Measurements from ENCODE around the gene EDN2.

Gene EDN2

DNA sequence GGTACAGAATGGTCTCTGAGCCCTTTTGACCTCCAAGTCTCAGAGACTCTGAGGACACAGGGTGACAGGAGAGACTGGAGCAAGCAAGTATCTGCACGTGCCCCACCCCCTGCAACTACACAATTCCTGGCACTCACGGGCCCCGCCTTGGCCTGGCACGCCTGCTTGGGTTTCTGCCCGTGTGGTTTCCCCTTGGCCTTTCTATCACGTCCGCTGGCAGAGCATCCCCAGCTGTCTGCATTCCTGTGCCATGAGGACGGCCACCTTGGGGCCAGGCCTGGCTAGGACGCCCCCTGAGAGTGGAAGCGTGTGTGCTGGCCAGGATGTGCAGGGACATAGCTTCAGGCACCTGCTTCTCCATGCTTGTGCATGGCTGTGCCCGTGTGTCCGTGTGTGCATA is 14.3 kb upstream of the EDN2 start:
- no peak for DNase-seq (ENCODE audit: low read depth in 2 of 2)

DNA sequence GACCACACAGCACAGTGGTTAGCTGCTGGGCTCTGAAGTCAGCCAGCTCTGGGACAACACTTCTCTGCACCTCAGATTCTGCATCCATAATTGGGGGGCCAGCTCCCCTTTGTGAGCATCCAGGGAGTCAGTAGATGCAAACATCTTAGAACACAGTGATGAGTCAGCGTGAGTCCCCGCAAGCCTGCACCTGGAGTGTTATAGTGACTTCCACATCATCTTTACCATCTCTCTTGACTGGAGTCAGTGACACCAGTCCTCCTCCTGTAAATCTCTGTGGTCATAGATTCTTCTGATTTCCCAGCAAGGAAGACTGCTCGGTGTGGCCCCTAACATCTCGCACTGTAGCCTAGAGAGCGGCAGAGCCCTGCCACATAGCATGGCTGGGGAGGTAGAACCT is 13.9 kb upstream of the EDN2 start:
- DNase-seq (ENCODE audit: low read depth in 2 of 2) = no peak

DNA sequence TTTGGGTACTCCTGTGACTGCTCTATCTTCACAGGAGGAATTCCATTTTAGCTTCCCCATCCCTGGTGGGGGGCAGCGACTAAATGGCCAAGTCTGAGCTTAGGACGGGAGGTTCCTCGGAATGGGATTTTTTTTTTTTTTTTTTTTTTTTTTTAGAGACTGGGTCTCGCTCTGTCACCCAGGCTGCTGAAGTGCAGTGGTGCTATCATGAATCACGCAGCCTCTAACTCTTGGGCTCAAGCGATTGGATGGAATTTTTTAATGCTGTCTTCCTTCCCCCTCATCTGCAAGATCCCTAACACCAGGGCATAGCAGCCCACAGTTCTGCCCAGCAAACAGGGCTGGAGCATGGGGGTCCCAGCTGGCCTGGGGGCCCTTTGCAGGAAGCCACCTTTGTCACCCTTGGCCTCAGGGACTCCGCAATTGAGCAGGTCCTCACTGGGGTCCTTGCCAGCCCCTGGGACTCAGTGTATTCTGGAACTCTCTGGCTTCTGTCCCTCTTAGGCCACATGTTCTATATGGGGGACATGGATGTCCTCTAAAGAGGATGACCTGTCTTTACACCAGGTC is 13.1 kb upstream of the EDN2 start:
- no peak for DNase-seq (ENCODE audit: low read depth in 2 of 2)

DNA sequence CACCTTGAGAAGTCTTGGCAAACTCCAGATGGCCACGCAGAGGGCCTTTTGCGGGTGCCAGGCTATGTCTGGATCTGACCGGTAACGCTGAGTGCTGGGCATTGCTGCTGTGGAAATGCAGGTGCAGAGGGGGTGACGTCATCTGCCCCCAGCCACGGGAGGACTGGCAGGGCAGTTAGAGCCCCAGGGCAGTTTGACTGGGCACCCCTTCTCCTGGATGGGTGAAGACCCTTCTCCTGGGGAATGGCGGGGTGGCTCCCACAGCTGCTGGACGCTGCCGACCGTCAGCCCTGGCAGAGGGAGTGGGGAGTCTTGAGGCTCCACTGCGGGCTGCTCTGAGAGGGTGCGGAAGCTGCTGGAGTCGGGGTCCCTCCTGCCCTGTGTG is 12.6 kb upstream of the EDN2 start:
- DNase-seq (ENCODE audit: low read depth in 2 of 2) = no peak

DNA sequence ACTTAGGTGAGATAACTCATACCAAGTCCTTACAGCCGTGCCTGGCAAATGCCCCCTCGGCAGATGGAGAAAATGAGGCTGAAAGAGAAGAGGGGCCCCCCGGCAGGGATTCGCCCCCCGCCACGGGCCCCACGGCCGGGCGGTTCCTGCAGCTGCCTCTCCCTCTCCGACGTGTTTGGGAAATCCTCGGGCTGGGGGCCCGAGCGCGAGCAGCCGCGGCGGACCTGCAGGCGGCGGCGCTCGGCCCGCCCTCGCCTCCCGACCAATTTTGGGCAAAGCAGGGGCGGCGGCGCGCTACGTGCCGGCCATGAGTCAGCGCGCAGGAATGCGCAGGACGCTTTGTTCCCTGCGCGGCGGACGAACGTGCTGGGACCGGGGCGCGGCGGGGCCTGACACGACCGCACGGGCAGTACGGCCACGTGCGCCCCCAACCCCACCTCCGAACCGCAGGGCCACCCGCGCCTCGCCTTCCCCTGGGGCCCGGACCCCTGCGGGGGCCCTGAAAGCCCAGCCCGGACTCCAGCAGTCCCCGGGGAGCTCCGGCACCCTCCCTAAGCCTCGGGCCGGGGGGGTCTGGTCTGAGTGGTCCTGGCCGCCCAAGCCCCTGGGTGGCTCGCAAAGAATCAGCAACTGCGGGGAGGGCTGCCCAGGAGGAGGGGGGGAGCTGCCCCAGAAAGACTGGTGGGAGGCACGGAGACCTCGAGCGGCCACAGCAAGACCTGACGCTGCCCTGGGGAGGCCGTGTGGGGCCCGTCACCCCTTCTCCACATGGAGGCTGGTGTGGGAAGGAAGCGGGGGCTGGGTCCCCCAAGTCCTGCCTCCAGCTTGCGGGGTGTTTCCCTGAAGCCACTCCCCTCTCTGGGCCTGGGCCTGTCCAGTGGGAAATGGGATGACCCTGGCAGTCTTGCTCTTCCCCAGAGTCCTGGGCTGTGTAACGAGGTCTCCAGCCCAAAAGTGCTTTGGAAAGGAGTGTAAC is 11.9 kb upstream of the EDN2 start:
- DNase-seq (ENCODE audit: low read depth in 2 of 2) = peak; percentile 52 to 69

DNA sequence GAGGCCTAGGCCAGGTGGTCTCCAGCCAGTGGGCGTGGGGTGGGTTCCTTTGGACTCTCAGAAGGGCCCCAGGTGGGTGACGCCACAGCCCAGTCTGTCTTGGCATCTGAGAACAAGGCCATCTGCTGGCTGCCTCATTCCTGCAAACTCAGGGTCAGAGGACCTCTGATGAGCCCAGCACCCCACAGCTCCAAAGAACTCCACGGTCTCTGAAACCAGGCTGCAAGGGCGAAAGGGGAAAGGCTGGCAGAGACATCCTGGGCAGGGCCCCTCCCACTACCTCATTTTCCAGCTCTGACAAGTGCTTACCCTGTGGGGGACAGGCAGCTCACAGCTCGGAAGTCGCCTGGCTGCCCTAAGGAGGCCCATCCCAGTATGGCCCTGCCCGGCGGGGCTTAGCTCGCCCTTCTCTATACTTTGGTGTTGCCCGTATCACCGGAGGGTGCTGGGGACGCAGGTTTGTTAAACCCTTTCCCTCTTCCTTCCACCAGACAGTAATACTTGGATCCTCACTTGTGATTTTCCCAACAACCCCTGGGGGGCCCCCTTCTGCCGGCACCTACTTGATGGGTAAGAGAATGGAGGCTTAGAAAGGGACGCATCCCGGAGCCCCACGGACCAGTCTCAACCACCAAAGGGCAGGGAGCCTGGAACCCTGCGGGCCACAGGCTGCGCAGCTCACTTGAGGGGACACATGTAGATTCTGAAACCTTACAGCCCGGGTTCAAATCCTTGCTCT is 10.9 kb upstream of the EDN2 start:
- DNase-seq (ENCODE audit: low read depth in 2 of 2) = no peak

DNA sequence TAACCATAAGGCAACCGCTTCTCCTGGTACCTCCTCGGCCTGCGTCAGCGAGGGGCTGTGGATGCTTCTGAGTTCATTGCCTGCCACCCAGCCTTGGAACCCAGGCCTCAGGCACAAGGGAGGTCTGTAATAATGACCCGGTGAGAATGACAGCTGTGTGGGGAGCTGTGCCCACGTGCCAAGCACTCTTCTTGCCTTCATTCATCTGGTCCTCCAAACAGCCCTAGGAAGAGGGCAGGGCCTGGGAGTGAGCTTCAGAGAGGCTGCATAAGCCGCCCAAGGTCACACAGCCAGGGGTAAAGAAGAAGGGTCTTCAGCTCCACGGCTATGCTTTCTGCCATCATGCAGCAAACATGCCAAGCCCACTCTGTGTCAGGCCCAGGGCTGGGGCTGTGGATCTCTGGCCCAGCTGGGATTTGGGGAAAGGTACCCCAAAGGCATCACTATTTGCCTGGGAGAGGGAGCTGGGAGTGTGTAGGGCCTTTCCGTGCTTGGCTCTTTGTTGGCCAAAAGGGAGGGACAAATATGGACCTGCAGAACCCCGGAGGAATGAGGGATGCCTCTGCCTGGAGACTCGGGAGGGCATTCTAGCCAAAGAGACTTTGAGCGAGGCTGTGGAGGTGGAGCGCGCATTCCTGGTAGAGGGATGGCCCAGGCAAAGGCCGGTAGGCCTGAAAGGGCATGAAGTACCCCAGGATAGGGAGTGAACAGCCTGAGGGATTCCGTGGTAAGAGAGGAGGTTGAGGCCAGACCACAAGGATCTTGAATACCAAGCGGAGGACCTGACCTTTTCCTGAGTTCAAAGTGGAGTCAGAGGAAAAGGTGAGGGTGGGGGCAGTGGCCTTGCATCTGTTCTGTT is 10.1 kb upstream of the EDN2 start:
- no peak for DNase-seq (ENCODE audit: low read depth in 2 of 2)

DNA sequence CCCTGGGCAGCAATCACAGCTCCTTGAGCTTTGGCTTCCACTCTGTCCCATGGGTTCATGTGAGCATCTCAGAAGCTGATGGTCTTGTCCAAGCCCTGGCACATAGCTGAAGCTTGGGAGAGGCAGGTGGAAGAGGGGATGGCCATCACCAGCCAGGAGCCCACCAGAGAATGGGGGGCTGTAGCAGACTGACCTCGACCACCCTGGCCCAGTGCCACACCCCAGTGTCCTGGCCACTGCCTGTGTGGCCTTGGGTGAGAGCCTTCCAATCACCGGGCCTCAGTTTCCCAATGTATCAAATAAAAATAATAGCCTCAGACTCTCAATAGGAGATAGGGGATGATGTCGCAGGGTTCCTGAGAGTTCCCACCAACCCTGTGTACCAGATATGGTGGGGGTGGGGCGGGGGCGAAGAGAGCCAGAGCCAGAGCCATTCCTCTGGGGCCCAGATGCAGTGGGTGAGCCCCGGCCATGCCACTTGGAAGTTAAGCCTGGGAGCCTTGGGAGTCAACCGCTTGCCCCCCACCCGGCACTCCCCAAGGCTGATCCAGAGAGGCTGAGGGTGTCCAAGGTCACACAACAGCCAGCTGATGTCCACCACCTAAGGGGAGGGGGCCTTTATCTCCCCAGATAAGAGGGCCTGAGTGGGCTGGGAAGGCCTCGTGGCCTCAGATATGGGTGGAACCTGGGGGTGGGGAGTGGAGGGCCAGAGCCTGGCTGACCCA is 9.3 kb upstream of the EDN2 start:
- no peak for DNase-seq (ENCODE audit: low read depth in 2 of 2)

DNA sequence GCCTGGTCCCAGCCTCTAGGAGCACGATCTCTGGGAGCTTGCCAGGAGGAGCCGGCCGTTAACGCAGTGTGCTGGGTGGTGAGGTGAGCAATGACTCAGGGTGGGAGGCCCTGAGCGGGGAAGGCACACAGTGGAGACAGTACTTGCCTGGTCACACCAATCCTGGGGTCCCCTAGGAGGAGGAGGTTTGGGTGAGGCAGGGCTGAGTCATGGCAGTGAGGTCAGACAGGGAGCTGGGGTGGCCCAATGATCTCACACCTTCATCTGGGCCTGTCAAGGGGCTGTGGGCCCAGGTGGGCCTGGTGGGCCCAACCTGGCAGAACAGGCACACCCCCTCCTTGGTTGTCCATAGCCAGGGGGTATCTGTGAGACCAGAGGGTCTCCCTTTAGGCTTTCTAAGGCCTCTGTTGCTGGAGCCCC is 8.6 kb upstream of the EDN2 start:
- DNase-seq (ENCODE audit: low read depth in 2 of 2) = no peak

DNA sequence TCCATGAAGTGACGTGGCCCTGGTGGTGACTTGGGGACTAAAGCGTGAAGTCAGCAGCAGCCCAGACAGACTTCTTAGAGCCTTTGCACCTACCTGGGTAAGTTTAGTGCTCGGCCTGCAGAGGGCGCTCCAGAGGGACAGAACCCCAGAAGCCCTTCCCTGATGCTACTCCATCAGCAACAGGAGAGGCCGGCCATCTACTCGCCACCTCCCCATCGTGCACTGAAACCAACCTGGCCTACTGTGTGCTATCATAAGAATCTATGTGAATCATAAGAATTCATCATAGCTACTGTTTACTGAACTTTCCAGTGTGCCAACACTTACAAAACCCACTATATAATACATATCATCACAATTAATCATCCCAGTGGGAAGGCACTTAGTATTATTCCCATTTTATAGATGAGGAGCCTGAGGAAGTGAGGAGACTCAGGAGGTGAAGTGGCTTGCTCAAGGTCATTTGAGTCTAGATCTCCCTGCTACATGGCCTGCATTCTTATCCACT is 7.9 kb upstream of the EDN2 start:
- DNase-seq (ENCODE audit: low read depth in 2 of 2) = peak; percentile 40 to 51

DNA sequence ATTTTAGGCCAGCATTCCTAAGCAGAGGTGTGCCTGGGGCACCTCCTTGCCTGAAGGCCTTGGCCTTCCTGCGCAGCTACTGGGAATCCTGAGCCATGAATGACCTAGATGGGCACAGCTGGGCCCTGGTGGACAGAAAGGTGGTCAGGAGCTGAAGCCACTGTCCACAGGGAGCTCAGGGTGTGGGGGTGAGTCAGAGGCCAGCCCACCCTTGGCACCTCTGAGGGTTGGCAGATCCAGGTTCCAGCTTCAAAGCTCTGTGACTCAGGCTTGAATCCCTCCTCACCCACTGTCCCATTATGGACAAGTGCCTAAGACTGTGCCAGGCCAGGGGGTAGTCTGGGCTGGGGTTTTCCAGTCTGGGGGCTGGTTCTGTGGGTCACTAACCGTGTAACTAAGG is 6.4 kb upstream of the EDN2 start:
- DNase-seq (ENCODE audit: low read depth in 2 of 2) = no peak

DNA sequence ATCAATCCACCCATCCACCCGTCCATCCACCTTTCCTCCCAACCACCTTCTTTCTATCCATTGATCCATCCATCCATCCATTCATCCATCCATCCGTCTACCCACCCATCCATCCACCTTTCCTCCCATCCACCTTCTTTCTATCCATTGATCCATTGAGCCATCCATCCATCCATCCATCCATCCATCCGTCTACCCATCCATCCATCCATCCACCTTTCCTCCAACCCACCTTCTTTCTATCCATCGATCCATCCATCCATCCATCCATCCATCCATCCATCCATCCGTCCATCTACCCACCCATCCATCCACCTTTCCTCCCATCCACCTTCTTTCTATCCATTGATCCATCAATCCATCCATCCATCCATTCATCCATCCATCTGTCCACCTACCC is 5.1 kb upstream of the EDN2 start:
- no peak for DNase-seq (ENCODE audit: low read depth in 2 of 2)

DNA sequence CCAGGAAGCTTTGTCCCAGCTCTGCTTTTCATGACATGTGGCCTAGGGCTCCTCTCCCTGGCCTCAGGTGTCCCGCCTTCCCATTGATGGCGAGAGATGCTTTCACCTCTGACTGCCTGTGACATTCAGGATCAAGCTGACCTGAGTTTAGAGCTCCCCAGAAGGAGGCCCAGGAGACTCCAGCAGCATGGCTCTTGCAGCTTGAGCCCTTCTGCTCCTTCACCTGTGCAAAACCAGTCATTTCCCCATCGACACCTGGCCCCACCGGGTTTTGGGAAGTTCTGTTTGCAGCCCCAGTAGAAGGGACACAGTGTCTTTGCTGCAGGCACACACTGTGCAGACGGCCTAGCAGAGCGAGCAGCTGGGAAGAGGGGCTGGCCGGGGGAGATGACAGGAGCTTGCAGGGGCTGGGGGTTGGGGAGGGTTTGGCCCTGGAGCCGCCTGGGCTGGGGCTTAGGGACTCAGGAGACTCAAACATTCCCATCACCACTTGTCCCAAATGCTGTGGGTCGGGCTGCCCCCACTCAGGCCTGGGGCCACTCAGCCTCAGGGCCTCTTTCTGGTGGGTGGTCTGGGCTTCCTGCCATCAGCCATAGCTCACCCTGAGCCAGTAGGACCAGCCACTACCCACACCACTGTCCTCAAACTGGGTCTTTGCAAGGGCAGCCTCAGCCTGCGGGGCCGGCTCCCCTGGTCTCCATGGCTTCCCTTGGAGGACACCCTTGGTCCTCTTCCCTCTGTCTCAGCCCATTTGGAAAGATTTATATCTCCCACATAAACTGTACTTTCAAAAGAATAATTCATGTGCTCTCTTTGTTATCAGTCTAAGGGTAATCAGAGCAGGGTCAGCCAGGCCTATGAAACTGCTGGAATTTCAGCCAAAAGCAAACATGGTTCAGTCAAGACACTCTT is 3.8 kb upstream of the EDN2 start:
- DNase-seq (ENCODE audit: low read depth in 2 of 2) = no peak

DNA sequence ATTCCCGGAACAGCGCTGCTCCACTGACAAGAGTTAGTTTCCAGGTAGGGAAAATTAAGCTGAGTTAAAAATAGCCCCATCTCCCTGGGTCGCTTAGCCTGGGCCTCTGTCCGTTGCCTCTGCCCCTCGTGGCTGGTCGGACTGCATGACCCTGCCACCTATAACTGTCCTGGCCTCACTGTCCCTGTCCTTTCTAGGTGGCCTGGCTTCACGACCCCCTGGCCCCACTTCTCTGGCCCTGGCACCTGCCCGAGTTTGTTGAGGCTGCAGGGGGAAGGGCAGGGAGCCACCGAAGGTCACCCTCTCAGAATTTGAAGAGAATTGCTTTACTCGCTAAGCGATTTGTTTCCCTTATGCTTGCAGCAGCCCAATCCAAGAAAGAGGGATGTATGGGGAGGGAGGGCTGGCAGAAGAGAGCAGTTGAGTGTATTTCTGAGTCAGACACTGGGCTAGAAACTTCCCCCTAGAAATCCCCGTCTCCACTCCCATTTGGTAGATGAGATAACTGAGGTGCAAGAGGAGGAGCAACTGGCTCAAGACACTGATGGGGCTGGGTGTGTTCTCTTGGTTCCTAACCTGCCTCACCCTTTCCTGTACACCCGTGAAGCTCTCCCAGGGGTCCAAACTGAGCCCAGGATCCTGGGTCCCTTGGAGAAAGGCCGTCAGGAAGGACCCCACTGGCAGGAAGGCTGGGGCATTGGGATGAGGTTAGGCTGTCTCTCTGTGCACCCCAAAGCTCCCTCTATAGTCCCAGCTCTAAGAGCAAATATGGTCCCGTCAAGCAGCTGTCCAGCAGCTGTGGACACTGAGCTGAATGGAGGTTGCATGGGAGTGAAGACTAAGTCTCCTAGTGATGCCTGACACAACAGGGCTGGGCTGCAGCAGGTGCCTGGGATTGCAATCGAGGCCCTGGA is 2.9 kb upstream of the EDN2 start:
- no peak for DNase-seq (ENCODE audit: low read depth in 2 of 2)

DNA sequence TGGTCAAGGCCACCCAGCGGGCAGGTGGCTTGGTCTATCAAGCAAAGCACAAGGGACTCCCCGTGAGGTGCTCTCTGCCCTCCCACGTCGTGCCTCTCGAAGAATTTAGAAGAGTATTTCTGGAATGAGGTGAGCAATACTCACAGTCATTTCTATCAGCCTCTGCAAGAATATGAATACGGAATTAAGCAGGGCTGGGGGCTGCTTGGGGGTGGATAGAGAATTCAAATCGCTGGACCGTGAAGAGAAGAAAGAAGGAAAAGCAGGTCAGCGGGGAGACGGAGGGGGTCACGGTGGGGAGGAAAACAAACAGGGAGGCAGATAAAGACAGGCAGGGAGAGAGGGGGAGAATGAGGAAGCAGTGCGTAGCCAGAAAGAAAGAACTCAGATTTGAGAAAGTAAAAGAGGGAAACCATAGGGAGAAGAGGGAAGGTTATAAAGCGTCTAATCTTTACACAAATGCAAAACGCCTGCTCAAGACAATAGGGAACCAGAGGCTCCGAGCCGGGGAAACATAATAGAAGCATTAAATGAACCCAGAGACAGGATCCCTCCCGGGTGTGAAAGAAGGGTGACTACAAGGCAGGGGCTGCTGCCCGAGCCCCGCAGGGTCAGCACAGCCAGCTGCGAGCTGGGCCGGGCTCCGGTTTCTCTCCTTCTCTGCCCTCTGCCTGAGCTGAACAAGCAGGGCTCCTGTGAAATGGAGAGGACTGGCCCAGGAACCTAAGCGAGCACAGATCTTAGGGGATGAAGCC is 2.1 kb upstream of the EDN2 start:
- DNase-seq (ENCODE audit: low read depth in 2 of 2) = no peak

DNA sequence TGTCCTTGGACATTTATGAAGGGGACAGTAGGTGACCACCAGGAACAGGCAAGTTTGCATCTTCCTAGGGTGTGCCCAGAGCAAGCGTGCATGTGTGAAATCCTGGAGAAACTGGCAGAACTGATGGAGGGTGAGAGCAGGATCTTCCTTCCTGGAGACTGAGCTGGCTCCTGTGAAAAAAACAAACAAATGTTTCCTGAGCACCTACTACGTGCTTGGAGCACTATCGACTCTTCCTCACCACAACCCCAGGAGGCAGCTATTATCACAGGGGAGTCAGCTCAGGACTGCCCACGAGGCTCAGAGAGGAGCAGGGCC is 1.5 kb upstream of the EDN2 start:
- DNase-seq (ENCODE audit: low read depth in 2 of 2) = no peak

DNA sequence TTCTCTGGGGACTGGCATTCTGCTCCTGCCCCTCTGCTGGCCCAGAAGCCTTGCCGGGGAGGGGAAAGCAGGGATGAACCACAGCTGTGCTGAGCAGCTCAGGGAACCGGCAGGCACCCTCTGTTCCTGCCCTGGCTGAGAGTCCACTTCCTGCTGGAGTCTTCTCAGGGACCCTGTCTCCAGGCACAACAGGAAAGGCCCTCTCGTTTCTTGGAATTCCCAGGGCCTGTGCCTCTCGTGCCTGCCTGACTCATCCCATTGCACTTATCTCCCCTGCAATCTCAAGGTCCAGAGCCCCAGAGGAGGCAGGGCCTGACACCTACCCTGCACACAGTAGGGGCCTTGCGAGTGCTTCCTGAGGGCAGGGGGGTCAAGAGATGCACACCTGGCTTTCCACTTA is 1.1 kb upstream of the EDN2 start:
- no peak for DNase-seq (ENCODE audit: low read depth in 2 of 2)

DNA sequence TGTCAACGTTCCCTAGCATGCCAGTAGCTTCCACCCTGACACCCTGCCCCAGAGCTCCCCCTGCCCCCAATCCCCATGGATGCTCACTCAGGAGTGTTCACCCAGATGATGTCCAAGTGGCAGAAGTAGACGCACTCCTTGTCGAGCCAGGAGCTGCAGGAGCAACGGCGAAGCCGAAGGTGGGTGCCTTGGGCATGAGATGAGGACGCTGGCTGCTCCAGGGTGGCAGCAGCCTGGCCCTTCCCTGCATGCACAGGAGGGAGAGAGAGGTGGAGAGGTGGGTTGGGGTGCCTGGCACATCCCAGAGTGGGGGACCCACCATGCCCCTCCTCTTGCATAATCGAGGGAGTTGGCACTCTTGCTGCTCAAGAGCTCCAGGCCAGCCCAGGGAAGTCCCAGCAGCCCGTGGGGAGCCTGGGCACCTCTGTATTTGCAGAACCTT is 502 bp downstream of the EDN2 start:
- DNase-seq (ENCODE audit: low read depth in 2 of 2) = no peak

Data from stimulated activated CD4-positive, alpha-beta T cell treated with anti-CD3 and anti-CD28 coated beads, Interleukin-4, amount 100 ng/mL, for 48 hours (primary cell).